ENCODE data around the gene ALDOB.

ALDOB gene

GRCh38 chr9:101429736-101430135 lies 5.8 kb downstream of the ALDOB start:
- no peak overlapping the region for H3K4me3 ChIP-seq
- no peaks in the 10 kb centered on the region for H3K36me3 ChIP-seq (replicated peaks)
- no peak for DNase-seq (ENCODE audit: low spot score in 2 of 2)
- no peaks in the 10 kb centered on the region for H3K9me3 ChIP-seq
- H3K4me1 ChIP-seq: no peaks in the 10 kb centered on the region
- H3K27me3 ChIP-seq (ENCODE audit: low read depth): peaks cover 5% of the 10 kb centered on the region
- in situ Hi-C loops (cut with MboI; ENCODE audit: low sequenced_read_pairs): no loop called here

DNA sequence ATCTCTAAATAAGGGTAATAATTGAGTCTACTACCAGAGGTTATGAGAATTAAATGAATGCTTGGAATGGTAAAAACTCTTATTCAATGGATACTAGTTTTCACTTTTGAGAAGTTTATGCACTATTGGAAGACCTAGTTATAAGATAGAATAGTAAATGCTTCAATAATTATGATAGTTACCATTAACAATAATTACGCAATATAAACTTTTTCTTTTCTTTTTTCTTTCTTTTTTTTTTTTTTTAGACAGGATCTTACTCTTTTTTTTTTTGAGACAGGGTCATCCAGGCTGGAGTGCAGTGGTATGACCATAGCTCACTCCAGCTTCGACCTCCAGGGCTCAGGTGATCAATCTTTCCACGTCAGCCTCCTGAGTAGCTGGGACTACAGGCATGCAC lies 6.7 kb downstream of the ALDOB start:
- peaks cover 5% of the 10 kb centered on the region for H3K27me3 ChIP-seq (ENCODE audit: low read depth)
- no peak for DNase-seq (ENCODE audit: low spot score in 2 of 2)
- no peaks in the 10 kb centered on the region for H3K36me3 ChIP-seq (replicated peaks)
- no peaks in the 10 kb centered on the region for H3K9me3 ChIP-seq
- in situ Hi-C loops (cut with MboI; ENCODE audit: low sequenced_read_pairs): no loop called here
- H3K4me1 ChIP-seq: no peaks in the 10 kb centered on the region
- no peak overlapping the region for H3K4me3 ChIP-seq

- peaks cover 5% of the 10 kb centered on the region for H3K27me3 ChIP-seq (ENCODE audit: low read depth)
- no peaks in the 10 kb centered on the region for H3K9me3 ChIP-seq
- no peak overlapping the region for H3K4me3 ChIP-seq
- no peak for DNase-seq (ENCODE audit: low spot score in 2 of 2)
- H3K36me3 ChIP-seq (replicated peaks): no peaks in the 10 kb centered on the region
- in situ Hi-C loops (cut with MboI; ENCODE audit: low sequenced_read_pairs): no loop called here
- H3K4me1 ChIP-seq: no peaks in the 10 kb centered on the region
Measured at GRCh38 chr9:101427957-101428655, 7.5 kb downstream of the ALDOB start.

- Histone ChIP-seq H3K4me1 (no peaks in the 10 kb centered on the region), H3K36me3 (replicated peaks) (no peaks in the 10 kb centered on the region), H3K27me3 (ENCODE audit: low read depth) (peaks cover 5% of the 10 kb centered on the region), H3K9me3 (no peaks in the 10 kb centered on the region), H3K4me3 (no peak overlapping the region)
- DNase-seq (ENCODE audit: low spot score in 2 of 2): no peak
- in situ Hi-C loops (cut with MboI; ENCODE audit: low sequenced_read_pairs): no loop called here
Measured at GRCh38 chr9:101427358-101427757, 8.2 kb downstream of the ALDOB start.

- no peaks in the 10 kb centered on the region for H3K9me3 ChIP-seq
- H3K27me3 ChIP-seq (ENCODE audit: low read depth): peaks cover 4% of the 10 kb centered on the region
- in situ Hi-C loops (cut with MboI; ENCODE audit: low sequenced_read_pairs): no loop called here
- H3K4me1 ChIP-seq: no peaks in the 10 kb centered on the region
- H3K36me3 ChIP-seq (replicated peaks): no peaks in the 10 kb centered on the region
- no peak for DNase-seq (ENCODE audit: low spot score in 2 of 2)
- H3K4me3 ChIP-seq: no peak overlapping the region
Measured at GRCh38 chr9:101421653-101422065, 13.9 kb downstream of the ALDOB start.

- H3K9me3 ChIP-seq: no peaks in the 10 kb centered on the region
- no peak overlapping the region for H3K4me3 ChIP-seq
- H3K36me3 ChIP-seq (replicated peaks): no peaks in the 10 kb centered on the region
- in situ Hi-C loops (cut with MboI; ENCODE audit: low sequenced_read_pairs): no loop called here
- no peaks in the 10 kb centered on the region; the same call in none of the 2 replicates for H3K27me3 ChIP-seq (ENCODE audit: low read depth)
- DNase-seq (ENCODE audit: low spot score in 2 of 2): no peak
- no peaks in the 10 kb centered on the region for H3K4me1 ChIP-seq
Measured at GRCh38 chr9:101419863-101420262, 15.7 kb downstream of the ALDOB start.

GRCh38 chr9:101418518-101419430 lies 16.8 kb downstream of the ALDOB start:
- in situ Hi-C loops (cut with MboI; ENCODE audit: low sequenced_read_pairs): no loop called here
- no peak for DNase-seq (ENCODE audit: low spot score in 2 of 2)
- H3K4me1 ChIP-seq: no peaks in the 10 kb centered on the region

DNA sequence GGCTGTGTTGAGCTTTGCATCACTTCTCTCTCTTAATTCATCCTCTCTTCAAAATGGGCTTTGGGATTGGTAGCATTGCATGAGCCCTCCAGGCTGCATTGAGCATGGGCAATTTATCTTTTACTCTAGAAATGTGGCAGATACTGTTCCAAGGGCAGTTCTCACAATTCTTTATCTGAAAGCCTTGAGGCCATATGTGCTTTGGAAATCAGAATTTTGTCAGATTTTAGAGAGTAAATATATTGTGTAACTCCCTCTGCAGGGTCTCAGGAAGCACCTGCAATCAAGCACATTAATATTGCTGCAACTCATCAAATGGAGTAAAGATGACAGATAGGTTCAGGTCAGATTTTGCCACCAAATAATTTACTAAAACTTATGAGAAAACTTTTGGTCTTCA lies 17.6 kb downstream of the ALDOB start:
- DNase-seq (ENCODE audit: low spot score in 2 of 2): no peak

More at GRCh38 chr9:101418518-101419430, 16.8 kb downstream of the ALDOB start:
- H3K27me3 ChIP-seq (ENCODE audit: low read depth): no peaks in the 10 kb centered on the region; the same call in none of the 2 replicates
- no peak overlapping the region for H3K4me3 ChIP-seq
- H3K36me3 ChIP-seq (replicated peaks): no peaks in the 10 kb centered on the region
- no peaks in the 10 kb centered on the region for H3K9me3 ChIP-seq

DNA sequence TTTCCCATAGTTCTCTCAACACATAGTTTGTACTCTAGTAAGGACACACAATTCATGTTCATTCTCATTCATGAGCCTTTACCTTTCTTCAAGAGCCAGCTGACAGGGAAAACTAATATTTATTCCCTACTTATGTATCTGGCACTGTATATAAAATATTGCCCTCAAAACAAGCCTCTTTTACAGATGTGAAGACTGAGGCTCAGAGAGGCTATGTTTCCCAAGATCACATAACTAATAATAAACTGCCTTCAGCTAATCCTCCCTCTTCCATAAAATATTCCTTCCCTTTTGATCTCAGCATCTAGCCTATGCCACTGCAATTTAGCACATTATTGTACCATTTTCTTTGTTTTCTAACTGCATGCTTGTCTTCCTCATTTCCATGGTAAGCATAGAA lies 18.2 kb downstream of the ALDOB start:
- H3K9me3 ChIP-seq: no peaks in the 10 kb centered on the region
- H3K4me1 ChIP-seq: no peaks in the 10 kb centered on the region
- H3K4me3 ChIP-seq: no peak overlapping the region
- no peaks in the 10 kb centered on the region for H3K36me3 ChIP-seq (replicated peaks)
- in situ Hi-C loops (cut with MboI; ENCODE audit: low sequenced_read_pairs): no loop called here
- DNase-seq (ENCODE audit: low spot score in 2 of 2): no peak
- no peaks in the 10 kb centered on the region; the same call in none of the 2 replicates for H3K27me3 ChIP-seq (ENCODE audit: low read depth)

More for the DNA sequence above, 17.6 kb downstream of the ALDOB start:
- Histone ChIP-seq H3K27me3 (ENCODE audit: low read depth) (no peaks in the 10 kb centered on the region; the same call in none of the 2 replicates), H3K4me3 (no peak overlapping the region), H3K36me3 (replicated peaks) (no peaks in the 10 kb centered on the region), H3K4me1 (no peaks in the 10 kb centered on the region), H3K9me3 (no peaks in the 10 kb centered on the region)
- in situ Hi-C loops (cut with MboI; ENCODE audit: low sequenced_read_pairs): no loop called here

DNA sequence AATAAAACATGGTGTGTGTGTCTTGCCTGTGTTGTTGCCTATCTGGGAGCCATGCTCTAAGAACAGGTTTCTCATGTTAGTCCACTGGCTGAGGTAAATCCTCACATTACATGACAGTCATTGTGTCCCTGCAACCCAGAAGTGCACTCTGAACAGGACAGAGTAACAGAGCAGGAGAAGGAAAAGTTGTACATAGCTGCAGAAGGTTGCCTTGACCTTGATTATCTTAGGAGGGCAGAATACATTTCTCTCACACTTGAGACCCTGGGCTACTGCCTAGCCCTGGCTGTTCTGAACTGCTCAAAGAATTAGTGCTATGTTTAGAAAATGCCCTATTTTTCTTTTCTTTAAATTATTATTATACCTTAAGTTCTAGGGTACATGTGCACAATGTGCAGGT lies 20.0 kb downstream of the ALDOB start:
- H3K9me3 ChIP-seq: peaks cover 10% of the 10 kb centered on the region
- no peaks in the 10 kb centered on the region for H3K36me3 ChIP-seq (replicated peaks)
- DNase-seq (ENCODE audit: low spot score in 2 of 2): no peak
- H3K4me1 ChIP-seq: no peaks in the 10 kb centered on the region
- H3K27me3 ChIP-seq (ENCODE audit: low read depth): no peaks in the 10 kb centered on the region; the same call in none of the 2 replicates
- in situ Hi-C loops (cut with MboI; ENCODE audit: low sequenced_read_pairs): no loop called here
- H3K4me3 ChIP-seq: no peak overlapping the region

DNA sequence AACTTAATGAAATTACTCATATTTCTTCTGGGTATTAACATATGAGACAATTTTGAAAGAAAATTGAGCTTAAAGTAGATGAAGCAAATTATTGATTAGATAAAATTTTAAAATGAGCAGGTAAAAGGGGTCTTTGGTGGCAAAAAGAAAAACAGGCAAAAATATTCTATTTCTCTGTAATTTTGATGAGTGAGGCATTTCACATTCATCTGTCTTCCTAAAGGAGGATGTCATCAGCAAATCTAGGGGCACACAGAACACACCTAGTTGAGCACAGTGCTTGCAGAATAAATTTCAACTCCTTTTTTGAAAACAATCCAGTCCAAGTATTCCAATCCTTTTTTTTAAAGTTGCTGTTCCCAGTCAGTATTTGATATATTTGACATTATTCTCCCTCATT lies 20.7 kb downstream of the ALDOB start:
- no peaks in the 10 kb centered on the region for H3K4me1 ChIP-seq
- H3K9me3 ChIP-seq: peaks cover 14% of the 10 kb centered on the region
- no peak for DNase-seq (ENCODE audit: low spot score in 2 of 2)
- no peaks in the 10 kb centered on the region; the same call in none of the 2 replicates for H3K27me3 ChIP-seq (ENCODE audit: low read depth)
- in situ Hi-C loops (cut with MboI; ENCODE audit: low sequenced_read_pairs): no loop called here
- H3K36me3 ChIP-seq (replicated peaks): no peaks in the 10 kb centered on the region
- H3K4me3 ChIP-seq: no peak overlapping the region

- DNase-seq (ENCODE audit: low spot score in 2 of 2): no peak
- Histone ChIP-seq H3K4me1 (no peaks in the 10 kb centered on the region), H3K36me3 (replicated peaks) (peaks cover 46% of the 10 kb centered on the region), H3K4me3 (no peak overlapping the region), H3K9me3 (peaks cover 35% of the 10 kb centered on the region), H3K27me3 (ENCODE audit: low read depth) (no peaks in the 10 kb centered on the region)
- in situ Hi-C loops (cut with MboI; ENCODE audit: low sequenced_read_pairs): no loop called here
Measured at GRCh38 chr9:101409079-101409477, 26.5 kb downstream of the ALDOB start.

DNA sequence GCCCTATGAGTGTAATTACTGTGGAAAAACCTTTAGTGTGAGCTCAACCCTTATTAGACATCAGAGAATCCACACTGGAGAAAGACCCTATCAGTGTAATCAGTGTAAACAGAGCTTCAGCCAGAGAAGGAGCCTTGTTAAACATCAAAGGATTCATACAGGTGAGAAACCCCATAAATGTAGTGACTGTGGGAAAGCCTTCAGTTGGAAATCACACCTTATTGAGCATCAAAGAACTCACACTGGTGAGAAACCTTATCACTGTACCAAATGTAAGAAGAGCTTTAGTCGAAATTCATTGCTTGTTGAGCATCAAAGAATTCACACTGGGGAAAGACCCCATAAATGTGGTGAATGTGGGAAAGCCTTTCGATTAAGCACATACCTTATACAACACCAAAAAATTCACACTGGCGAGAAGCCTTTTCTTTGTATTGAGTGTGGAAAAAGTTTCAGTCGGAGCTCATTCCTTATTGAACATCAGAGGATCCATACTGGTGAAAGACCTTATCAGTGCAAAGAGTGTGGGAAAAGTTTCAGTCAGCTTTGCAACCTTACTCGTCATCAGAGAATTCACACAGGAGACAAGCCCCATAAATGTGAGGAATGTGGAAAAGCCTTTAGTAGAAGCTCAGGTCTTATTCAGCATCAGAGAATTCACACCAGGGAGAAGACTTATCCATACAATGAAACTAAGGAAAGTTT lies 27.0 kb downstream of the ALDOB start:
- H3K36me3 ChIP-seq (replicated peaks): peaks cover 52% of the 10 kb centered on the region
- in situ Hi-C loops (cut with MboI; ENCODE audit: low sequenced_read_pairs): no loop called here
- no peaks in the 10 kb centered on the region for H3K27me3 ChIP-seq (ENCODE audit: low read depth)
- no peak for DNase-seq (ENCODE audit: low spot score in 2 of 2)
- peaks cover 35% of the 10 kb centered on the region for H3K9me3 ChIP-seq
- H3K4me3 ChIP-seq: no peak overlapping the region
- H3K4me1 ChIP-seq: no peaks in the 10 kb centered on the region
